Mesodermal cell (in vitro differentiated cells): ENCODE measurements around the gene WDR18.

Experiments used
- H3K27ac ChIP-seq: 2 replicates; pipeline ENCODE4 v1.7.0; 2013; ENCODE audit warnings: mild to moderate bottlenecking, low read depth, low read length, moderate library complexity; ENCODE audit not compliant: severe bottlenecking
- H3K36me3 ChIP-seq: 2 replicates; pipeline ENCODE4 v1.7.1; 2013; ENCODE audit warnings: mild to moderate bottlenecking, low read length, moderate library complexity; ENCODE audit not compliant: control insufficient read depth, insufficient read depth
- H3K4me1 ChIP-seq: one replicate; pipeline ENCODE4 v1.7.1; 2013; ENCODE audit warnings: mild to moderate bottlenecking, low read length; ENCODE audit not compliant: insufficient read depth, control insufficient read depth, poor library complexity, severe bottlenecking
- H3K4me3 ChIP-seq: 2 replicates; pipeline ENCODE4 v1.7.0; 2013; ENCODE audit warnings: low read length, control low read depth, mild to moderate bottlenecking; ENCODE audit not compliant: insufficient read depth, poor library complexity, severe bottlenecking; ENCODE audit errors: extremely low read depth
- H3K9me3 ChIP-seq: 2 replicates; pipeline ENCODE4 v1.7.1; 2013; ENCODE audit warnings: mild to moderate bottlenecking, low read length, moderate library complexity; ENCODE audit not compliant: control insufficient read depth
- WGBS, 2 experiments: methylation state at CpG; one replicate each; pipeline ENCODE4 v1.1.5; 2013; ENCODE audit warnings: missing lambda C conversion rate in 2 of 2; ENCODE audit not compliant: insufficient coverage in 2 of 2; 5-methylcytosine and 5-hydroxymethylcytosine counted together

WDR18 gene

DNA sequence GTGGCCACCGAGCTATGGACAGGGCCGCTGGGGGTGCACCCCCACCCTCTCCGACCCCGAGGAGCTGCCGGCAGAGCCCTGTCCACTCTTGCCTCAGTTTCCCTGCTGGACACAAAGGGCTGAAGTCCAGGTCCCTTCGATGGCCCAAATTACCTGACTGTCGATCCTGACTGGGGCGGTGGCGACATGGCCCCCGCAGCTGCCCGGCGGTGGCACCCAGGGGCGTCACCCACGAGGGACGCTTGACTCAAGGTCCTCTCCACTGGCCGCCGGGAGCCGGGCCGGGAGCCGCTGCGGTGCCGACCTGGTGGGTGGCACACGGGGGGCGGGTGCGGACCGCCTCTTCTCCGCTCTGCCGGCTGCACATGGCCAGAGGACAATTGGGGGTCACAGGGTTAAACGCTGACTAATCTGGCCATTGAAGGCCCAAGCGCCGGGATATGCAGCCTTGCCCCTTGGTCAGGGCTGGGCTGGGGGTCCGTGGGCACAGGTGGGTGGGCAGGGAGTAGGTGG, 42.0 kb upstream of the WDR18 start:
- peaks cover 87% of the 10 kb centered on the region for H3K36me3 ChIP-seq
- WGBS, 2 experiments = 95% methylated on average over 28 to 32 of the region's 32 CpGs

DNA sequence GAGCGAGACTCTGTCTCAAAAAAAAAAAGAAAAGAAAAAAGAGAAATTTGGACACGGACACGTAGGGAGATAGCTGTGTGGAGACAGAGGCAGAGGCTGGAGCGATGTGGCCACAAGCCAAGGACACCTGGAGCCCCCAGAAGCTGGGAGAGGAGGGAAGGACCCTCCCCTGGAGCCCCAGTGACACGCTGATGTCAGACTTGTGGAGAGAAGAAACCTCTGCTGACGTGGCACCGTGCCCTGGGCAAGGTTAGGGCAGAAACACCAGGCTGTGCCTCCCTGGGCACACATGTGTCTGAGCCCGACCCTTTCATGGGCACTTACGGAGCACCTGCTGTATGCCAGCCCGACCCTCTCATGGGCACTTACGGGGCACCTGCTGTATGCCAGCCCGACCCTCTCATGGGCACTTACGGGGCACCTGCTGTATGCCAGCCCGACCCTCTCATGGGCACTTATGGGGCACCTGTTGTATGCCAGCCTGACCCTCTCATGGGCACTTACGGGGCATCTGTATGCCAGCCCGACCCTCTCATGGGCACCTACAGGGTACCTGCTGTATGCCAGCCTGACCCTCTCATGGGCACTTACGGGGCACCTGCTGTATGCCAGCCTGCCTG, 40.5 kb upstream of the WDR18 start:
- Histone ChIP-seq H3K4me3 (no peak overlapping the region), H3K36me3 (peaks cover 90% of the 10 kb centered on the region), H3K4me1 (peaks cover 2% of the 10 kb centered on the region), H3K9me3 (no peaks in the 10 kb centered on the region), H3K27ac (no peak overlapping the region)
- WGBS, 2 experiments = 94 to 97% methylated on average over 16 of the region's 17 CpGs

More for the DNA sequence above, 42.0 kb upstream of the WDR18 start:
- Histone ChIP-seq H3K4me1 (peaks cover 5% of the 10 kb centered on the region), H3K4me3 (no peak overlapping the region), H3K27ac (no peak overlapping the region), H3K9me3 (no peaks in the 10 kb centered on the region)

DNA sequence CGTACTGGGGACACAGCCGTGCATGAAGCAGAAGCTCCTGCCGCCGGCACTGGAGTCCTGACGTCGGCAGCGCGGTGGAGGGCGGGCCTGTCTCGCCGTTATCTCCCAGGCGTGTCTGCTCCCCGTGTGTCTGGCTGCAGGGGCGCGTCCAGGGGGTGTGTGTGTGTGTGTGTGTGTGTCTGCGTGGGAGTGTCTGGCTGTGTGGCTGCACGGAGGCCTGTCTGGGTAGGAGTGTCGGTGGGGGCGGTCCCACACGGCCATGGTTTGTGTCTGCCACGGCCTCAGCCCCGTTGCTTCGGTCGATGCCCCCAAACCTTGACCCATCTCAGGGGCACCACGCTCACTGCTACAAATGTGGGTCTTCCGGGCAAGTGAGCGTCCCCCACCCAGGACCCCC, 40.0 kb upstream of the WDR18 start:
- Histone ChIP-seq H3K4me3 (no peak overlapping the region), H3K9me3 (no peaks in the 10 kb centered on the region), H3K27ac (no peak overlapping the region), H3K36me3 (peaks cover 86% of the 10 kb centered on the region), H3K4me1 (peaks cover 2% of the 10 kb centered on the region)
- 96% methylated on average over 20 to 27 of the region's 27 CpGs for WGBS, 2 experiments

DNA sequence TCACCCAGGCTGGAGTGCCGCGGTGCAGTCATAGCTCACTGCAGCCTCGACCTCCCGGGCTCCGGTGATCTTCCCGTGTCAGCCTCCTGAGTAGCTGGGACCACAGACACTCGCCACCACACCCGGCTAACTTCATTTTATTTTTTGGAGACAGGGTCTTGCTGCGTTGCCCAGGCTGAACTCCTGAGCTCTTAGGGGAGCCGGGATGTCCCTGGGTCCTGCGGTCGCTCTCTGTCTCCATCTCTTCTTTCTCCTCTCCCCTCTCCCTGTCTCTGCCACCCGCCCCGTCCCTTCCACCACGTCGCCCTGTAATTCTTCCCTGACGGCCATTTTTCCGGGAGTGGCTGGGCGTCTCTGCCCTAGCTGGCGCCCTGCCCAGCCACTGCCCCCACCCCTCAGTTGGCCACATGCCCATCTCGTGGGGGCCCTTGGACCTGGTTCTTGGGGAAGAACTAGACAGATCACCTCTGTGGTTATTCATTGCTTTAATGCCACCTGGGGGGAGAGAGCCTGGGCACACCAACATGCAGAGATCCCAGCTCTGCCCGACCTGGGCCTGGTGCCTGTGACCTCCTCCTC, 39.4 kb upstream of the WDR18 start:
- Histone ChIP-seq H3K9me3 (no peaks in the 10 kb centered on the region), H3K27ac (no peak overlapping the region), H3K36me3 (peaks cover 82% of the 10 kb centered on the region), H3K4me3 (no peak overlapping the region), H3K4me1 (no peaks in the 10 kb centered on the region)
- 95% methylated on average over 17 to 22 of the region's 22 CpGs for WGBS, 2 experiments

DNA sequence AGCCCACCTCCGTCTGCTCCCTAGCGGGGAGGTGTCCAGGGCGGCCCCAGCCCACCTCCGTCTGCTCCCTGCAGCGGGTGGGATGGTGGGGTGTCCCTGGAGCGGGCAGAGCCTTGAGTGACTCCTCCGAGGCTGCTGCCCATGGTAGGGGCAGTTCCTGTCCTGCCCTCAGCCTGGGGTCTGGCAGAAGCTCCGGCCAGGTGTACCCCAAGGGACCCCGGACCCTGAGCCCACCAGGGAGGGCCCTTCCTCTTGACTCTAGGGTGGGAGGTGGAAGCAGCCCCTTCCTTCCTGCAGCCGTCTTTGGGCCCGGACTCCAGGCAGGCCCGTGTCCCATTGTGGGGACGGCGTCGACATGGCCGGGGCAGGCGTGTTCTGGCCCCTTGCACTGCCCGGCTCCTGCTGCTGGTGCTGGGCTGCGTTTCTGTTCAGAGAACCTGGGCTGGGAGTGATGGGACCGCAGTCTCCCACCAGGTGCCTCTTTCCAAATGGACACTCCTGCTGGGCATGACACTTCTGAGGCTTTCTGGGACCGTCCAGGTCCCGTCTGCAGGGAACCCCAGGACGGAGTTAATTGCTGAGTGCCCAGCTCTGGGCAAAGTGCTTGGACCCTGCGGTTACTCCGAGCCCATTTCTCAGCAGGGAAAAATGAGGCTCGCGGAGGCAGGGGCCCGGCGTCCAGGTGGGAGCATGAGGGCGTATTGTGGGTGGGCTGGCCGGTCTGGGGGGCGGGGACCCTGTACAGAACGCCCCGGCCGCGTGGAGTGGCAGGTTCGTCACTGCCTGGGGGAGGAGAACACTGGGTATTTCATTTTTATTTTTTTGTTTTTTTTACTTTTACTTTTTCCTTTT, 38.5 kb upstream of the WDR18 start:
- Histone ChIP-seq H3K4me3 (no peak overlapping the region), H3K4me1 (no peaks in the 10 kb centered on the region), H3K9me3 (no peaks in the 10 kb centered on the region), H3K36me3 (peaks cover 77% of the 10 kb centered on the region), H3K27ac (no peak overlapping the region)
- 95 to 97% methylated on average over 31 to 35 of the region's 37 CpGs for WGBS, 2 experiments

DNA sequence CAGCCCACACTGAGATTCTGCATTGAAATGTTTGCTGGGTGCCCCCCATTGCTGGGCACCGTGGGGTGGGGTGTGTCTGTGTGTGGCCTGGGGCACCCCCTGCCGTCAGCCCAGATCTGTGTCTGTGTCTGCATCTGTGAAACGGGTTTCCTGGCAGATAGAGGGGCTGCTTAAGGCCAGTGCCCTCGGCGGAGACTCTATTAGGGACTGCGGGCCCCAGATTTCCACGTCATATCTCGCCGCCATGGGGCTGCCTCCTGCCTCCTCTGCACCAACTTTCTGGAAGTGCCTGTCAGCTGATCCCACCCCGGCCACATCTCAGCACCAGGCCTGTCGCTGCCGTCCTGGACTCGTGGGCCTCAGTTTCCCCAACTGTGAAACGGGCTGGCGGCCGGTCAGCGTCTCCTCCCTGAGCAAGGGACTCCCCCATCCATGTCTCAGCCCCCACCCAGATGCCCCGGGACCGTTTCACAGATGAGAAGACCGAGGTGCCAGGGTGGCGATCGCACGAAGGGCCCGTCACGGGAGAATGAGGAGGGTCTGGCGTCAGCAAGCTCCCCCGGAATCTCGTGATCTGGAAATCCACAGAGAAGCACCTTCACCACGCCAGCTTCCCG, 36.9 kb upstream of the WDR18 start:
- WGBS, 2 experiments = 98% methylated on average over 28 to 30 of the region's 30 CpGs
- Histone ChIP-seq H3K4me1 (peaks cover 7% of the 10 kb centered on the region), H3K36me3 (peaks cover 71% of the 10 kb centered on the region), H3K27ac (no peak overlapping the region), H3K4me3 (no peak overlapping the region), H3K9me3 (no peaks in the 10 kb centered on the region)

DNA sequence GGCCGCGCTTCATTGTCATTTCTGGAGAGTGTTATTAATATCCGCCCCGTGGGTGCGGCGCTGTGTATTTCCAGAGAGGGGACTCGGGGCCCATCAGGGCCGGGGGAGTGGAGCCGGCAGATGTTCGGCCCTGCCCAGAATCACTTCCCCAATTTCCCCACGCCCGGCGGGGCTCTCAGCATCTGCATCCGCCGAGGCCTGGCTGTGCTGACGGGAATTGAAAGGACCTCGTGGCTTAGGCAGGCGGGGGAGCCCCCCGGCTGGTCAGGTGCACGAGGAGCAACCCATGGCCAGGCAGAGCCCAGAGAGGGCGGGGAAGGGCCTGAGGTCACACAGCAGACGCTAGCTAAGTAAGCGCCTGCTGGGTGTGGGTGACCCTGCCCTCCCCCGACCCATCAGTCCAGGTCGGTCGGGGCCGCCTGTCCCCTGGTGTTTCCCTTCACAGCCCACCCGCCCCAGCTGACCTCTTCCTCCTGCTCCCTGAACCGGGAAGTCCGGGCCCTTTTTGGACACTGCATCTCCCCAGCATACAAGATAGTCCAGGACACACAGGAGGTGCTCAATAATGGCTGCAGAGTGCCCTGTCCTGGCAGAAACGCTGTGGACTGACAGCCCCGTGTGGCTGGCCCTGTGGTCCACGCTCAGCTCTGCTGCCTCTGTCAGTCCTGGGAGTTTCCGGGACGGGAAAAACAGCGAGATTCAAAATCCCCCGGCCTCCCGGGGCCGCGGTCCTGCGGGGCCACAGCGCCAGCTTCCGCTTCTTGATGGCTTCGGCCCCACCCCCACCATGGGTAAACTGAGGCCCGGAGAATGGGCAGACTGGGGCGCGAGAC, 36.2 kb upstream of the WDR18 start:
- H3K36me3 ChIP-seq = peaks cover 64% of the 10 kb centered on the region
- H3K27ac ChIP-seq = no peak overlapping the region
- no peak overlapping the region for H3K4me3 ChIP-seq
- H3K9me3 ChIP-seq = no peaks in the 10 kb centered on the region
- peaks cover 12% of the 10 kb centered on the region for H3K4me1 ChIP-seq
- WGBS, 2 experiments = 95% methylated on average over 38 to 40 of the region's 47 CpGs

DNA sequence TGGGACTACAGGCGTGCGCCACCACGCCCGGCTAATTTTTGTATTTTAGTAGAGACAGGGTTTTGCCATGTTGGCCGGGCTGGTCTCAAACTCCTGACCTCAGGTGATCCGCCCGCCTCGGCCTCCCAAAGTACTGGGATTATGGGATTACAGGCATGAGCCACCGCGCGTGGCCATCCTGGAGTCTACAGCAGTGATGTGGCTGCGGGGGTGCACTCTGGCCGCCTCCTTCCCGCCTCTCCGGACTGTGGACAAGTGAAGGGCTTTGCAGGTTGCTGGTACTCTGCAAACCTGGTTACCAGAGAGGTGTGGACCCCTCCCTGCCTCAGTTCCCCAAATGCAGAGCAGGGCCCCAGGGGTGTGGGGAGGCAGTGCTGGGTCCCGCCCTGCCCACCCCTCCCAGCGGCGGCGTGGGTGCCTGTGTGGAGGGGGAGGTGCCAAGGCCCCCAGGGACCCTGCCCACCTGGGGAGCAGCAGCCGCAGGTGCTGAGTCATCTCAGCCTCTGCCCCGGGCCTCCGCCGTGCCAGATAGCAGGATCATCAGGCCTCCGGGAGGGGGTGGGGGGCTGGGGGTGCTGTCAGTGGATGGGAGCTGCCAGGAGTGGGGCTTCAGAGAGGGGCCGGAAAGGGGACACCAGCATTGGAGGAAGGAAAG, 35.2 kb upstream of the WDR18 start:
- Histone ChIP-seq H3K36me3 (peaks cover 55% of the 10 kb centered on the region), H3K4me1 (peaks cover 23% of the 10 kb centered on the region), H3K9me3 (no peaks in the 10 kb centered on the region), H3K4me3 (no peak overlapping the region), H3K27ac (no peak overlapping the region)
- 97% methylated on average over 15 to 21 of the region's 25 CpGs for WGBS, 2 experiments

DNA sequence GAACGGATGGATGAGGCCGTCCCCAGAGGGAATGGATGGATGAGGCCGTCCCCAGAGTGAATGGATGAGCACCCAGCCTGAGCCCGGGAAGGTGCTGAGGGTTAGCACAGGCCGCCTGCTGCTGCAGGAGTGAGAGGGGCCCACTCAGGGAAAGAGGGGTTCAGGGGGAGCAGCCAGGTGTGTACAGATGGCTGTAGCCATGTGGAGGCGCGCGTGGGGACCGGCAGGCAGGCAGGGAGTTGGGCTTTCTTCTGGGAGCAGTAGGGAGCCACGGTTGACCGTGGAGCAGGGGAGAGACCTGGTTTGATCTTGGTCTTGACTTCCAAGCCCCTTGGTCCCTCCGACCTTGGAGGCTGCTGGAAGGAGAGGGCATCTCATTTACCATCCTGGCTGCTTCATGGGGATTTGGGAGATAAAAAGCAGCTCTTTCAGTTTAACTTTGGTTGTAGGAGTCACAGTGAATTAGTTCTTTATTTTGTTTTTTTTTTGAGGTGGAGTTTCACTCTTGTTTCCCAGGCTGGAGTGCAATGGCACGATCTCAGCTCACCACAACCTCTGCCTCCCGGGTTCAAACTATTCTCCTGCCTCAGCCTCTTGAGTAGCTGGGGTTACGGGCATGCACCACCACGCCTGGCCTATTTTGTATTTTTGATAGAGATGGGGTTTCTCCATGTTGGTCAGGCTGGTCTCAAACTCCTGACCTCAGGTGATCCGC, 33.6 kb upstream of the WDR18 start:
- Histone ChIP-seq H3K27ac (no peak overlapping the region), H3K4me1 (peaks cover 37% of the 10 kb centered on the region), H3K36me3 (peaks cover 52% of the 10 kb centered on the region), H3K4me3 (no peak overlapping the region), H3K9me3 (no peaks in the 10 kb centered on the region)
- 89 to 93% methylated on average over 15 to 17 of the region's 17 CpGs for WGBS, 2 experiments
